IMR-90 (cell line): ENCODE results near the gene ADRA2C. TPM values are rescaled to one million over a fixed set of nuclear protein-coding genes. Genes with fewer than 3 reads are reported as not detected.

ENCODE experiments used
- ATAC-seq: fragments of 200-7000 bp; cut with Tn5 transposase; 2 replicates; pipeline ENCODE4 v1.9.1; 2020; ENCODE audit warnings: low read depth, mild to moderate bottlenecking, moderate library complexity
- BruUV-seq: library from RNA; stranded (reverse); fragments of 400-500 nt; replicated peaks from 2 replicates; lab custom pipeline; 2021; lab: Mats Ljungman, UMichigan
- CTCF ChIA-PET: fragments of 300-600 bp; formaldehyde crosslinking; extraction: SDS; loops from one replicate; lab custom pipeline; 2021; ENCODE audit warnings: antibody characterized with exemption; lab: Yijun Ruan, JAX
- POLR2A ChIA-PET: fragments of 300-600 bp; sonication (Branson Sonifier 250); formaldehyde crosslinking; loops from one replicate; lab custom pipeline; 2022; ENCODE audit warnings: antibody characterized with exemption; ENCODE audit not compliant: unreplicated experiment; lab: Charles Lee
- DNase-seq: peaks from one replicate; pipeline ENCODE4 v3.0.0; 2013
- H2AFZ ChIP-seq: replicated peaks from 2 replicates; pipeline ENCODE3; 2013; ENCODE audit warnings: low read length, mild to moderate bottlenecking; ENCODE audit not compliant: poor library complexity
- H2AK5ac ChIP-seq: 2 replicates; pipeline ENCODE4 v1.6.1; 2013; ENCODE audit warnings: low read depth, low read length, inconsistent platforms
- H2AK9ac ChIP-seq: replicated peaks from 2 replicates; pipeline ENCODE3; 2013; ENCODE audit warnings: mild to moderate bottlenecking, low read depth, low read length, moderate library complexity; ENCODE audit not compliant: poor library complexity
- H2BK120ac ChIP-seq: 2 replicates; pipeline ENCODE4 v1.6.1; 2013; ENCODE audit warnings: low read depth, low read length, inconsistent platforms
- H2BK15ac ChIP-seq: 3 replicates; pipeline ENCODE4 v1.6.1; 2013; ENCODE audit warnings: low read depth, low read length, inconsistent platforms
- H2BK20ac ChIP-seq: 2 replicates; pipeline ENCODE4 v1.6.1; 2013; ENCODE audit warnings: low read depth, mild to moderate bottlenecking, inconsistent platforms, low read length, moderate library complexity
- H2BK5ac ChIP-seq: 2 replicates; pipeline ENCODE4 v1.6.1; 2013; ENCODE audit warnings: mild to moderate bottlenecking, low read depth, low read length, inconsistent platforms; ENCODE audit not compliant: poor library complexity, severe bottlenecking
- H3K14ac ChIP-seq: replicated peaks from 2 replicates; pipeline ENCODE4 v1.6.1; 2013; ENCODE audit warnings: low read depth, low read length, inconsistent platforms
- H3K18ac ChIP-seq: 2 replicates; pipeline ENCODE4 v1.6.1; 2013; ENCODE audit warnings: low read depth, low read length, control low read depth
- H3K23ac ChIP-seq: 2 replicates; pipeline ENCODE4 v1.6.1; 2013; ENCODE audit warnings: low read depth, low read length, inconsistent platforms
- H3K27ac ChIP-seq: 2 replicates; pipeline ENCODE4 v1.5.1; 2013; ENCODE audit warnings: mild to moderate bottlenecking, control low read depth, low read length; ENCODE audit not compliant: insufficient read depth
- H3K27me3 ChIP-seq: 2 replicates; pipeline ENCODE4 v1.6.1; 2013; ENCODE audit warnings: low read length; ENCODE audit not compliant: control insufficient read depth, insufficient read depth
- H3K36me3 ChIP-seq: 2 replicates; pipeline ENCODE4 v1.6.1; 2013; ENCODE audit warnings: low read length, mixed read lengths; ENCODE audit not compliant: control insufficient read depth, insufficient read depth
- H3K4ac ChIP-seq: 2 replicates; pipeline ENCODE4 v1.6.1; 2013; ENCODE audit warnings: low read depth, low read length, inconsistent platforms
- H3K4me1 ChIP-seq: 2 replicates; pipeline ENCODE4 v1.6.1; 2013; ENCODE audit warnings: low read length, mixed read lengths; ENCODE audit not compliant: control insufficient read depth, insufficient read depth
- H3K4me2 ChIP-seq: 2 replicates; pipeline ENCODE4 v1.6.1; 2013; ENCODE audit warnings: low read depth, mild to moderate bottlenecking, control low read depth, low read length, moderate library complexity
- H3K4me3 ChIP-seq: 2 replicates; pipeline ENCODE4 v1.5.1; 2013; ENCODE audit warnings: low read depth, mild to moderate bottlenecking, control low read depth, low read length, moderate library complexity; ENCODE audit not compliant: insufficient read depth
- H3K56ac ChIP-seq: 2 replicates; pipeline ENCODE4 v1.6.1; 2013; ENCODE audit warnings: low read length, inconsistent platforms; ENCODE audit not compliant: insufficient read depth; ENCODE audit errors: extremely low read depth
- H3K79me1 ChIP-seq, 2 experiments: 2 replicates each; pipeline ENCODE4 v1.6.1; 2013; ENCODE audit warnings: low read length in 2 of 2, inconsistent platforms in 1 of 2, low read depth in 1 of 2
- H3K9ac ChIP-seq: 2 replicates; pipeline ENCODE4 v1.6.1; 2013; ENCODE audit warnings: low read depth, low read length, control low read depth
- H3K9me1 ChIP-seq: 2 replicates; pipeline ENCODE4 v1.6.1; 2013; ENCODE audit warnings: low read length, inconsistent platforms; ENCODE audit not compliant: insufficient read depth
- H3K9me3 ChIP-seq: 2 replicates; pipeline ENCODE4 v1.6.1; 2013; ENCODE audit warnings: low read length; ENCODE audit not compliant: control insufficient read depth, insufficient read depth
- H4K20me1 ChIP-seq: 2 replicates; pipeline ENCODE4 v1.6.1; 2013; ENCODE audit warnings: low read length, inconsistent platforms; ENCODE audit not compliant: insufficient read depth
- H4K5ac ChIP-seq: 2 replicates; pipeline ENCODE4 v1.6.1; 2013; ENCODE audit warnings: mild to moderate bottlenecking, low read depth, low read length, control low read depth
- H4K8ac ChIP-seq, 2 experiments: 2 replicates each; pipeline ENCODE4 v1.6.1; 2013; ENCODE audit warnings: low read depth in 2 of 2, low read length in 2 of 2, control low read depth in 1 of 2, inconsistent platforms in 1 of 2
- H4K91ac ChIP-seq: 2 replicates; pipeline ENCODE4 v1.6.1; 2013; ENCODE audit warnings: low read depth, low read length, inconsistent platforms; ENCODE audit not compliant: insufficient read depth
- MAZ ChIP-seq: IDR thresholded peaks from 2 replicates; pipeline ENCODE4 v1.6.1; 2012; ENCODE audit warnings: low read depth, mild to moderate bottlenecking, low read length, improper control_type of control experiment, moderate library complexity, borderline replicate concordance
- SMC3 ChIP-seq: fragments of 150-350 bp; IDR thresholded peaks from 2 replicates; pipeline ENCODE4 v1.6.1; 2016; ENCODE audit warnings: low read depth, mild to moderate bottlenecking, antibody characterized with exemption, low read length, moderate library complexity
- WGBS, 2 experiments: methylation state at CpG; one replicate each; pipeline versions ENCODE4 v1.1.5 to v1.1.7; 2013; ENCODE audit warnings: missing lambda C conversion rate in 2 of 2; ENCODE audit not compliant: insufficient read length in 1 of 2; ENCODE audit errors: extremely low coverage in 2 of 2; 5-methylcytosine and 5-hydroxymethylcytosine counted together
- dilution Hi-C: fragments of 300-500 bp; cut with HindIII; formaldehyde crosslinking; loops from one replicate; pipeline ENCODE4 v1.14.3; 2018; ENCODE audit warnings: low sequenced_read_pairs; ENCODE audit not compliant: unreplicated experiment
- in situ Hi-C: fragments of 300-500 bp; cut with MboI; formaldehyde crosslinking; loops from 3 replicates; pipeline ENCODE4 v1.14.3; 2019; ENCODE audit warnings: low sequenced_read_pairs, inconsistent platforms, mixed read lengths
- intact Hi-C: fragments of 100-400 bp; cut with micrococcal nuclease; formaldehyde crosslinking; loops from 2 replicates; pipeline ENCODE4 v1.10.0; 2022
- polyA plus RNA-seq, 3 experiments: library from polyadenylated mRNA; depleted of rRNA; stranded (reverse); fragments of >200 nt; gene quantifications; 2 replicates each; pipeline ENCODE4 v1.2.3, GENCODE V29; 2012; ENCODE audit warnings: low replicate concordance in 1 of 3
- total RNA-seq: library from RNA; depleted of rRNA; stranded (reverse); fragments of >200 nt; gene quantifications from 2 replicates; pipeline ENCODE4 v1.2.3, GENCODE V29; 2012

Gene ADRA2C
- total and polyA plus RNA-seq, 2 of the 4 experiments (the other 2 are of a cell fraction) = under 0.01 to 0.14 TPM

- TF ChIP-seq MAZ = no peak
Measured at GRCh38 chr4:3748136-3748898, 17.9 kb upstream of the ADRA2C start (continued).

- H2BK120ac ChIP-seq = no peak overlapping the region
- POLR2A ChIA-PET = no interaction called here
- H4K20me1 ChIP-seq = no peaks in the 10 kb centered on the region
- DNase-seq (no peak), ATAC-seq (no peak)
- WGBS, 2 experiments = 61% methylated on average over 9 of the region's 12 CpGs; no CpG with 5 or more reads in 1 of the 2 experiments
- no peaks in the 10 kb centered on the region for H3K36me3 ChIP-seq
- no peak overlapping the region for H3K27ac ChIP-seq
- H3K79me1 ChIP-seq = no peaks in the 10 kb centered on the region
- no peak overlapping the region for H3K56ac ChIP-seq
- BruUV-seq = no TSS peak
- CTCF ChIA-PET = interaction anchor here (0.9 kb wide), 1 partner anchor 17 kb away, joined by 3 read pairs; no protein-coding TSS in a partner anchor
- H2BK15ac ChIP-seq = no peak overlapping the region
- H3K4me2 ChIP-seq = no peak overlapping the region
- no peak overlapping the region for H3K14ac ChIP-seq
- H2BK5ac ChIP-seq = no peak overlapping the region
- intact Hi-C loops (no loop called here), dilution Hi-C loops (no loop called here), in situ Hi-C loops (no loop called here)
- H2AK9ac ChIP-seq = no peak overlapping the region
- no peak overlapping the region for H3K4ac ChIP-seq
- H2AK5ac ChIP-seq = no peak overlapping the region
- H4K91ac ChIP-seq = no peak overlapping the region
- H3K27me3 ChIP-seq = peaks cover 59% of the 10 kb centered on the region
- no peak overlapping the region for H4K8ac ChIP-seq
- no peak overlapping the region for H3K18ac ChIP-seq
- H3K4me3 ChIP-seq = no peak overlapping the region
- H3K23ac ChIP-seq = no peak overlapping the region
- no peaks in the 10 kb centered on the region for H3K4me1 ChIP-seq
- no peaks in the 10 kb centered on the region; the same call in 1 of the 2 replicates for H3K9me3 ChIP-seq
- H3K9me1 ChIP-seq = no peaks in the 10 kb centered on the region
- TF ChIP-seq SMC3 = no peak
- H4K5ac ChIP-seq = no peak overlapping the region
- H2BK20ac ChIP-seq = no peak overlapping the region
- no peak overlapping the region for H2AFZ ChIP-seq
- no peak overlapping the region for H3K9ac ChIP-seq
Measured at GRCh38 chr4:3749081-3749480, 17.1 kb upstream of the ADRA2C start.
